ENCODE results near the gene RELN.
"Not testable (repeated sequence)": the region's sequence is repeated elsewhere in the genome, so short reads cannot be mapped to it uniquely, and the experiment has no call there.

DNA sequence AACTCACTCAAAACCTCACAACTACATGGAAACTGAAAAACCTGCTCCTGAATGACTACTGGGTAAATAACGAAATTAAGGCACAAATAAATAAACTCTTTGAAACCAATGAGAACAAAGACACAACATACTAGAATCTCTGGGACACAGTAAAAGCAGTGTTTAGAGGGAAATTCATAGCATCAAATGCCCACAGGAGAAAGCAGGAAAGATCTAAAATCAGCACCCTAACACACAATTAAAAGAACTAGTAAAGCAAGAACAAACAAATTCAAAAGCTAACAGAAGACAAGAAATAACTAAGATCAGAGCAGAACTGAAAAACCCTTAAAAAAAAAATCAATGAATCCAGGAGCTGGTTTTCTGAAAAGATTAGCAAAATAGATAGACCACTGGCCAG lies 202.4 kb downstream of the RELN start:
- TF ChIP-seq, protein P1, sequence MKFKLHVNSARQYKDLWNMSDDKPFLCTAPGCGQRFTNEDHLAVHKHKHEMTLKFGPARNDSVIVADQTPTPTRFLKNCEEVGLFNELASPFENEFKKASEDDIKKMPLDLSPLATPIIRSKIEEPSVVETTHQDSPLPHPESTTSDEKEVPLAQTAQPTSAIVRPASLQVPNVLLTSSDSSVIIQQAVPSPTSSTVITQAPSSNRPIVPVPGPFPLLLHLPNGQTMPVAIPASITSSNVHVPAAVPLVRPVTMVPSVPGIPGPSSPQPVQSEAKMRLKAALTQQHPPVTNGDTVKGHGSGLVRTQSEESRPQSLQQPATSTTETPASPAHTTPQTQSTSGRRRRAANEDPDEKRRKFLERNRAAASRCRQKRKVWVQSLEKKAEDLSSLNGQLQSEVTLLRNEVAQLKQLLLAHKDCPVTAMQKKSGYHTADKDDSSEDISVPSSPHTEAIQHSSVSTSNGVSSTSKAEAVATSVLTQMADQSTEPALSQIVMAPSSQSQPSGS (tag by site-specific recombination; IDR thresholded peaks at IDR 0.05; ENCODE audit: low read depth): not testable (repeated sequence)
- TF ChIP-seq INSM2 (tag by site-specific recombination; IDR thresholded peaks at IDR 0.05); ZNF777 (tag by site-specific recombination; IDR thresholded peaks at IDR 0.05; ENCODE audit: borderline replicate concordance); ZNF423 (tag by site-specific recombination; IDR thresholded peaks at IDR 0.05); GLI4 (tag by site-specific recombination; IDR thresholded peaks at IDR 0.05); SP2 (tag by site-specific recombination; IDR thresholded peaks at IDR 0.05): not testable (repeated sequence)
- TF ChIP-seq, protein P2, sequence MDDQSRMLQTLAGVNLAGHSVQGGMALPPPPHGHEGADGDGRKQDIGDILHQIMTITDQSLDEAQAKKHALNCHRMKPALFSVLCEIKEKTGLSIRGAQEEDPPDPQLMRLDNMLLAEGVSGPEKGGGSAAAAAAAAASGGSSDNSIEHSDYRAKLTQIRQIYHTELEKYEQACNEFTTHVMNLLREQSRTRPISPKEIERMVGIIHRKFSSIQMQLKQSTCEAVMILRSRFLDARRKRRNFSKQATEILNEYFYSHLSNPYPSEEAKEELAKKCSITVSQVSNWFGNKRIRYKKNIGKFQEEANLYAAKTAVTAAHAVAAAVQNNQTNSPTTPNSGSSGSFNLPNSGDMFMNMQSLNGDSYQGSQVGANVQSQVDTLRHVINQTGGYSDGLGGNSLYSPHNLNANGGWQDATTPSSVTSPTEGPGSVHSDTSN (CRISPR knock-in tag; IDR thresholded peaks at IDR 0.05): not testable (repeated sequence)
- TF ChIP-seq, protein P3, sequence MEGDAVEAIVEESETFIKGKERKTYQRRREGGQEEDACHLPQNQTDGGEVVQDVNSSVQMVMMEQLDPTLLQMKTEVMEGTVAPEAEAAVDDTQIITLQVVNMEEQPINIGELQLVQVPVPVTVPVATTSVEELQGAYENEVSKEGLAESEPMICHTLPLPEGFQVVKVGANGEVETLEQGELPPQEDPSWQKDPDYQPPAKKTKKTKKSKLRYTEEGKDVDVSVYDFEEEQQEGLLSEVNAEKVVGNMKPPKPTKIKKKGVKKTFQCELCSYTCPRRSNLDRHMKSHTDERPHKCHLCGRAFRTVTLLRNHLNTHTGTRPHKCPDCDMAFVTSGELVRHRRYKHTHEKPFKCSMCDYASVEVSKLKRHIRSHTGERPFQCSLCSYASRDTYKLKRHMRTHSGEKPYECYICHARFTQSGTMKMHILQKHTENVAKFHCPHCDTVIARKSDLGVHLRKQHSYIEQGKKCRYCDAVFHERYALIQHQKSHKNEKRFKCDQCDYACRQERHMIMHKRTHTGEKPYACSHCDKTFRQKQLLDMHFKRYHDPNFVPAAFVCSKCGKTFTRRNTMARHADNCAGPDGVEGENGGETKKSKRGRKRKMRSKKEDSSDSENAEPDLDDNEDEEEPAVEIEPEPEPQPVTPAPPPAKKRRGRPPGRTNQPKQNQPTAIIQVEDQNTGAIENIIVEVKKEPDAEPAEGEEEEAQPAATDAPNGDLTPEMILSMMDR (tag by site-specific recombination; IDR thresholded peaks at IDR 0.05): not testable (repeated sequence)

Data from HEK293 (cell line).